DMS53 (cell line): Measurements from ENCODE around the gene CNTN1.

ENCODE experiments used
- DNase-seq: peaks from one replicate; lab custom pipeline; 2025; lab: John Stamatoyannopoulos, UW

The CNTN1 gene

DNA sequence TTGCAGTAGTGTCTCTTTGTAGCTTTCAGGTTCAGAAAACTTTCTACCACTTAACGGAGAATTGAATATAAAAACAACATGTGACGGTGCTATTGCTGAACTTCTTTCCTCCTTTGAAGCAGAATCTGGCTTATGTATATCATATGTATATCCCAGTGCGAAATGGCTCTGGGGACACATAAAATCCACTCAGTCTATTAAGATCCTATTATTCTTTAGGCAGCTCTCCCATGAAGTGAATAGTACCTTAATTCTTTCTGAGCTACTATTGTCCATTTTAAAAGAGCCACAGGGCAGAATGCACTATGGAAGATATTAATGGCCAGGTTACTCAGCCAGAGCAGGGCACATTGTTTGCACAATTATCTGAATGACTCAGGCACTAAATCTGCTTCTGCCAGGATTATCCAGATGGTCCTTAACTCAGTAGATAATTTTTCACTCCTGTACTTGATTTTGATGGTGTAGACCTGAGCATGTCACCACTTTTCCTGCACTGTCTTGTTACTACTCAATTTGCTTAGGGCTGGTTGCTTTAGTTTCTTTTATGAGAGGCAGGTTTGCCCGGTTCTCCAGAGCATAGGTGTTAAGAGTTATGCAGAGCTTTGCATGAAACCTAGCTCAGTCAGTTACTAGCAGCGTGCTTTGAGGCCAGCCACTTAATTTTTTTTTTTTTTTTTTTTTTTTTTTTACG, 5.5 kb downstream of the CNTN1 start:
- peak; percentile 99 for DNase-seq

- DNase-seq = no peak
Measured at GRCh38 chr12:40701756-40702155, 9.5 kb downstream of the CNTN1 start.

GRCh38 chr12:40711121-40711520, 18.9 kb downstream of the CNTN1 start:
- DNase-seq = no peak

- no peak for DNase-seq
Measured at GRCh38 chr12:40714636-40715035, 22.4 kb downstream of the CNTN1 start.

GRCh38 chr12:40716037-40716436, 23.8 kb downstream of the CNTN1 start:
- DNase-seq = no peak

GRCh38 chr12:40717576-40717975, 25.3 kb downstream of the CNTN1 start:
- DNase-seq = peak; percentile 51

- DNase-seq = peak; percentile 82
Measured at GRCh38 chr12:40718878-40719372, 26.7 kb downstream of the CNTN1 start.

DNA sequence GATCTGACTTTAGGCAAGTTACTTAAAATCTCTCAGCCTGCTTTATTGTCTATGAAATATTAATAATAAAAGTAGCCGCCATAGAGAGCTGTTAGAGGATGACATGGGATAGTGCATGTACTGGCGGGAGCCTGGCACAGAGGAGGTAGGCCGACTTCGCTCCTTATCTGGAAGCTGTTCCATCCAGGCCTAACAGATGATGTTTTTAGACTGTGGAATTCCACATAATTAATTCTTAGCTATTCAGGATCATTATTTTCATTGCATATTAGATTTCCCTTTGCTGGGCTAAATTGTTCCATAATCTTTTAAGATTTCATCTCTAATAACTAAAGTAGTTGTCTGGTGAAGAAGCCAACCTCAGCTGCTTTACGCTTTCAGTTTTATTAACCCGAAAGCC, 30.8 kb downstream of the CNTN1 start:
- DNase-seq = no peak

DNA sequence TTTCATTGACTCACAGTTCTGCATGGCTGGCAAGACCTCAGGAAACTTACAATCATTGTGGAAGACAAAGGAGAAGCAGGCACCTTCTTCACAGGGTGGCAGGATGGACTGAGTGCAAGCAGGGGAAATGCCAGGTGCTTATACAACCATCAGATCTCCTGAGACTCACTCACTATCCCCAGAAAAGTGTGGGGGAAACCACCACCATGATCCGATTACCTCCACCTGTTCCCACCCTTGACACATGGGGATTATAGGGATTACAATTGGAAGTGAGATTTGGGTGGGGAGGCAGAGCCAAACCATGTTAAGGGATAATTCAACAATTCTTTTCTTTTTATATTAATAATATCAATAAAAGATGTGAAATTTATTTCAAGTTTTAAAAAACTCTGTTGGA, 34.1 kb downstream of the CNTN1 start:
- no peak for DNase-seq

GRCh38 chr12:40727774-40728483, 35.7 kb downstream of the CNTN1 start:
- DNase-seq = peak; percentile 88

DNA sequence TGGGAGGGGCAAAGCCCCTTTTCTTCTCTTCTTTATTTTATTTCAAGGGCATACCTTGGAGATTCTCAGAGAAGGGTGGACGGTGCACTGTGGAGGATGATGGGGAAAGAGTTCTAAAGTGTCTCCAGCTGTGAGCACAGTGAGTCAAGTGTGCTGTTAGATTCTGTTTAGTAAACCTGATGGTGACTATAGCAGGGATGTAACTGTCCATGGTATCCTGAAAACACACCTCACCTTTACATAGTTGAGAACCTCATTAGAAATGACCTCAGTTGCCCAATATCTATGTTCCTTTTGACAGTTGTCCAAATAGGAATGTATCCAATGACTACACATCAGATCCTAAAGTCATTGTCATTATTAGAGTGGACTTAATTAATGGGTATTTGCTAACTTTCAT, 38.0 kb downstream of the CNTN1 start:
- no peak for DNase-seq

DNA sequence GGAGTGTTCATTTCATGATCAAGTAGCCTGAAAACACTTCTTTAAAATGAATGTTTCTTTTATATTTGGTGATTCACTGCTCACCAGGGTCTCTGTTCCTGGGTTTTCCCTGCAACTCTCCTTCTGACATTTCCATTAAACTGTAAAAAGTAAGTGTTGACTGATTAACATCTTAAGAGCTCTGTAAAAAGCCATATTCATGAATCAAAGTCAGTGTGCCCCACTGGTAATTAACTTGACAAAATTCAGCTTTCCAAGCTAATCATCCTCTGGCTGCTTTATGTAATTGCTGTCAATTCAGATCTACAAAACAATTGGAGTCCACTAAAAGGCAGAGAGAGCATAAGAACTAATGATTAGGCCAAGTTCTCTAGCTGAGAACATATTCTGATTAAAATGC, 41.6 kb downstream of the CNTN1 start:
- DNase-seq = no peak

DNA sequence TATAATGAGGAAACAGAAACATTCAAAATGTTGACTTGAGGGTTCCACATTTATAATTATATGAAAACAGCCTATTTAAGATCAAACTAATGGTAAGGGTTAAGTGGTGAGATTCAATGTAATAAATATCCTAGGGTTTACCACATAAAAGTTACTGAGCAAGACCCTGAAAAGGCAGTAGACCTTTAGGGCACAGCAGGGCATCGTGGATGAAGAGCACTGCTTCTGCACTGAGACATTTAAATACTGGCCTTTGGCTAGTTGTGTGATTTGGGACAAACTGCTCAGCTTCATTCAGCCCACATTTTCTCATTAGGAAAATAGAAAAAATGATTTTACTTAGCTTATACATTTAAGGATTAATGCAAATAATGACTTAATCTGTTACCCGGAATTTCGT, 42.0 kb downstream of the CNTN1 start:
- no peak for DNase-seq

DNA sequence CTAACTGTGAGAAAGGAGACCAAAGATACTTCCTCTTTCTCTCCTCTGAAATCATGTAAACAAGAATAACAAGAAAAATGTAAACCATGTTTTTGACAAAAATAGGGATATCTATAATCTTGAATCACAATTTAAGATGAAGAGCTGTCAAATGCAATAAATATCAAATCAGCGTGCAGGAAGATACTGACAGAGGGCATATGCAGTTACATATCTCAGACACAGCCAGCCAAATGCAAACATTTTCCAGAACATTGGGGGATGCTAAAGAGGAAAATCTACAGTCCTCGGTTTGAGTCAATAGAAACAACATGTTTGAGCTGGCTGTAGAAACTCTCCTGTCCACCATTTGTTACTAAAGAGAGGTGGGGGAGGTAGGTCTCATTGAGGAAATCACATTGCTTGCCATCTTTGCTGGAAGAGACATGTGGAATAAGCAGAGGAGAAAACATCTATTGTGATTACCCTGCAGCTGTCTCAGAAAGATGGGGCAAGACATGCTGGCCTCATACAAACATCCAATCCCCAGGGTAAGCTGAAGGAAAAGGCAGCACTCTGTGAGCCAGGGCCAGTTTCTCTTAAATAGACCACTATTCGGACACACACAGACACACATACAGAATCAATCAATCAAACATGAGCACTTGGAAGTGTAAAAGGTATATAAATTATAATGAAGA, 43.5 kb downstream of the CNTN1 start:
- DNase-seq = peak; percentile 81

DNA sequence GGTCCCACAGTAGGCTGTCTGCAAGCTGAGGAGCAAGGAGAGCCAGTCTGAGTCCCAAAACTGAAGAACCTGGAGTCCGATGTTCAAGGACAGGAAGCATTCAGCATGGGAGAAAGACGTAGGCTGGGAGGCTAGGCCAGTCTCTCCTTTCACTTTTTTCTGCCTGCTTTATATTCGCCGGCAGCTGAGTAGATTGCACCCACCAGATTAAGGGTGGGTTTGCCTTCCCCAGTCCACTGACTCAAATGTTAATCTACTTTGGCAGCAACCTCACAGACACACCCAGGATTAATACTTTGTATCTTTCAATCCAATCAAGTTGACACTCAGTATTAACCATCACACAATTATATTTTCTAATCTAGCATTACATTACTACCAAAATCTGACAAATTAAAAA, 45.2 kb downstream of the CNTN1 start:
- DNase-seq = peak; percentile 90

DNA sequence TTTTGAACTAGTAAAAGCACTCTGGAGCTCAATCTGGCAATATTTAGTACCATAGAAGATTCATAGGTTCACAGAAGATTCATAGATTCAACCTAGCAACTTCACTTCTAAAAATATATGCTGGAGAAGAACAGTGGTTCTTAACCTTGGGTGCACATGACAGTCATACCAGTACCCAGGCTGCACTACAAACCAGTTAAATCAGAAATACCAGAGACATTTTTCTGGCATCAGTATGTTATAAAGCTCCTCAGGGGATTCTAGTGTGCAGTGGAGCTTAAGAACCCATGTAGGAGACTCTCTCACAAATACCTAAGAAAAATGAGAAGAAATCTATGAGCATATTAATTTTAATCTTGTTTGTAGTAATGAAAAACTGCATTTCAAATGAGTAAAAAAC, 46.6 kb downstream of the CNTN1 start:
- no peak for DNase-seq

- DNase-seq = no peak
Measured at GRCh38 chr12:40742041-40742440, 49.8 kb downstream of the CNTN1 start.

DNA sequence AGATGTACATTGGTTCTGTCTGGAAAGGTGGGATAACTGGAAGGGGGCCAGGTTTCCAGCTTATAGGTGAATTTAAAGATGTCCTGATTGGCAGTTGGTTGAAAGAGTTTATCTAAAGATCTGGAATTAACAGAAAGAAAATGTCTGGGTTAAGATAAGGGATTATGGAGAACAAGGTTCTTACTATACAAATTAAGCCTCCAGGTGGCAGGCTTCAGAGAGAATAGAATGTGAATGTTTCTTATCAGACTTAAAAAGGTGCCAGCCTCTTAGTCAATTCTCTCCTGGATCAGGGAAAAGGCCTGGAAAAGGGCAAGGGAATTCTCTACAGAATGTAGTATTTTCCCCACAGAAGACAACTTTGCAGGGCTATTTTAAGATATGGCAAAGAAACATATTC, 53.1 kb downstream of the CNTN1 start:
- peak; percentile 48 for DNase-seq

DNA sequence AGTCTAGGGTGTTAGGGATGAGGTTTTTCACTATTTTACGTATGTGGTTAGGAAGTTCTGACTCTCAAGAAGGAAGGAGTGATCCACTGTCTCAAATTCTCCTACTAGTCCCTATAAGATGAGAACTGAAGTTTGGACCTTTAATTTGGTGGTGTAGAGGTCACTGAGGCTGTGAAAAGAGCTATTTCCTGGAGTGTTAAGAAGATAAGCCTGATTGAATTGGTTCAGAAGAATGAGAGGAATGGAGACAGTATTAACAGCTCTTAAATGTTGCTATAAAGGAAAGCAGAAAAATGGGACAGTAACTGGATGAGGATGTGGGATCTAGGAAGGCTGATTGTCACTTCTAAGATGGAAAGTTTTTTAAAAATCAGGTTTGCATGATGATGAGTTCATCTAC, 57.6 kb downstream of the CNTN1 start:
- no peak for DNase-seq

DNA sequence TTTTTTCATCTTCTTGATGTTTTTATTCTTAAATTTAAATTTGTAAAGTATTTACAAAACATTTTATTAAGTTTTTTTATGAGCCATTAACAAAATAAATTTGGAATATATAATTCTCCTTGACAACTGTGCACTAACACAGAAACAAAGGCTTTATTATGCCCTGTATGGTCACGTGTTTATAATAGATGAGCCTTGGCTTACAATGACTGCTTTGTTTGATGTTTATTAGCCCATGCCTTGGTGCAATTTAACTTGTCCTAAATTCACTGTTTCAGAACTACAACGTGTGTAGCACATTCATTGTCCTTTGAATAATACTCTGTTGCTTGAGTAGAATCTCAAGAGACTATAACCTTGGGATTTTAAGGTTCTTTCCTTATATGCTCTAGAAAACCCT, 59.8 kb downstream of the CNTN1 start:
- DNase-seq = no peak

DNA sequence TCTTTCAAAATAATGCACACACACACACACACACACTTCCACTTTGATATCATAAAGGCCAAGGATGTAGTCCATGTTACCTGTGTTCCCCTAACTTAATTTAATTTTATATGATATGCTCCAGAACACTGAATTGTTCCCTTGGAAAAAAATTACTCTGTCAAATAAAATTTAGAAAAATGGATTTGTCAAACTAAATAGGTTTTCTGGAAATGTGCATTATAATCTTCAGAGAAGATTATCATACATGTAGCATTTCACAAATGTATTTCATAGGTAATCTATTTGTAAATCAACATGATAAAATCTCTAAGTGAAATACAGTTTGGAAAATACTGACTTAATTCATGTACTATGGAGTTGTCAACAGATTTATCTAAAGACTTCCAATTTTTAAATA, 68.6 kb downstream of the CNTN1 start:
- no peak for DNase-seq

GRCh38 chr12:40762072-40762471, 69.8 kb downstream of the CNTN1 start:
- DNase-seq = peak; percentile 39
